K562 (cell line): ENCODE results near the gene PHF21A. TPM values are rescaled to one million over a fixed set of nuclear protein-coding genes. Genes with fewer than 3 reads are reported as not detected.

ENCODE experiments used
- CC2D1A ChIP-seq: fragments of 450-650 bp; IDR thresholded peaks from 2 replicates; pipeline ENCODE4 v1.6.1; 2017; ENCODE audit warnings: mild to moderate bottlenecking
- CEBPB ChIP-seq: fragments of 450-650 bp; IDR thresholded peaks from 2 replicates; pipeline ENCODE4 v1.6.1; 2016; ENCODE audit warnings: missing genetic modification characterization, missing compliant biosample characterization
- EP300 ChIP-seq: IDR thresholded peaks from 2 replicates; pipeline ENCODE4 v1.6.1; 2012; ENCODE audit warnings: low read length, improper control_type of control experiment
- FOXK1 ChIP-seq: sonication (generic); formaldehyde crosslinking; IDR thresholded peaks from 2 replicates; pipeline ENCODE4 v1.8.0; 2022; ENCODE audit warnings: missing genetic modification reagents, mild to moderate bottlenecking, borderline replicate concordance
- HDGF ChIP-seq: fragments of 450-650 bp; IDR thresholded peaks from 2 replicates; pipeline ENCODE4 v1.6.1; 2016
- LCOR ChIP-seq: sonication (generic); formaldehyde crosslinking; IDR thresholded peaks from 2 replicates; pipeline ENCODE4 v1.8.0; 2022; ENCODE audit warnings: mild to moderate bottlenecking, missing genetic modification reagents
- POLR2A ChIP-seq: fragments of 450-650 bp; conservative IDR thresholded peaks from 2 replicates; pipeline ENCODE4 v1.6.1; 2016
- POLR2AphosphoS2 ChIP-seq: IDR thresholded peaks from 2 replicates; pipeline ENCODE4 v1.6.1; 2012; ENCODE audit warnings: low read length, improper control_type of control experiment
- RNF2 ChIP-seq: sonication (generic); IDR thresholded peaks from 2 replicates; pipeline ENCODE4 v1.6.1; 2016
- SMAD4 ChIP-seq: fragments of 250-450 bp; sonication (Bioruptor Pico); conservative IDR thresholded peaks from 2 replicates; pipeline ENCODE4 v1.8.0; 2021; ENCODE audit warnings: inconsistent platforms, mild to moderate bottlenecking, moderate library complexity
- XRCC5 ChIP-seq: fragments of 200-400 bp; formaldehyde crosslinking; IDR thresholded peaks from 2 replicates; pipeline ENCODE4 v1.6.1; 2017; ENCODE audit warnings: low read depth, mild to moderate bottlenecking, low read length
- ZNF445 ChIP-seq: fragments of 250-450 bp; sonication (Bioruptor Pico); IDR thresholded peaks from 2 replicates; pipeline ENCODE4 v1.4.0; 2020; ENCODE audit warnings: low read depth, mild to moderate bottlenecking, moderate library complexity
- ZNF766 ChIP-seq: fragments of 200-800 bp; sonication (Bioruptor generic); conservative IDR thresholded peaks from 2 replicates; pipeline ENCODE4 v1.6.1; 2016; ENCODE audit warnings: missing genetic modification characterization, missing compliant biosample characterization
- ZNF830 ChIP-seq: fragments of 250-450 bp; sonication (Bioruptor Pico); IDR thresholded peaks from 2 replicates; pipeline ENCODE4 v1.5.0; 2021; ENCODE audit warnings: mild to moderate bottlenecking
- polyA plus RNA-seq, 8 experiments: library from polyadenylated mRNA; depleted of rRNA in 4 of 8; stranded (reverse) in 5 of 8; unstranded in 3 of 8; fragments of >200 nt; fragmentation: Nextera tagmentation in 2 of 8; fragmentation: Illumina TruSeq in 1 of 8; extraction: Ambion mirVana in 2 of 8; extraction: Trizol in 1 of 8; gene quantifications; 2 replicates each; pipeline versions ENCODE4 v1.2.1 to v1.2.3, GENCODE V29; 2011 to 2014; ENCODE audit warnings: inconsistent platforms in 1 of 8, missing spikeins in 1 of 8
- total RNA-seq, 7 experiments: library from RNA; depleted of rRNA in 6 of 7; stranded (reverse); fragments of >200 nt in 6 of 7; fragmentation: Illumina TruSeq in 2 of 7; extraction: Trizol in 2 of 7; gene quantifications; 2 replicates each; pipeline versions ENCODE4 v1.2.1 to v1.2.3, GENCODE V29; 2011 to 2021; ENCODE audit warnings: low replicate concordance in 1 of 7
- TF ChIP-seq, protein P1 (sequence below): fragments of 450-650 bp; formaldehyde crosslinking; IDR thresholded peaks from 2 replicates; pipeline ENCODE4 v1.4.0; 2020; ENCODE audit warnings: mild to moderate bottlenecking, moderate library complexity
- TF ChIP-seq, protein P2 (sequence below): fragments of 450-650 bp; IDR thresholded peaks from 2 replicates; pipeline ENCODE4 v1.6.1; 2014; ENCODE audit warnings: low read depth, mild to moderate bottlenecking, moderate library complexity, borderline replicate concordance
- TF ChIP-seq, protein P3 (sequence below), 2 experiments: fragments of 450-650 bp; formaldehyde crosslinking in 1 of 2; IDR thresholded peaks; 2 replicates each; pipeline versions ENCODE4 v1.4.0 to v1.6.1; 2014 to 2020; ENCODE audit warnings: mild to moderate bottlenecking in 2 of 2, borderline replicate concordance in 1 of 2, low read depth in 1 of 2

Gene PHF21A
- total and polyA plus RNA-seq, 9 of the 15 experiments (the other 6 are each of a cell fraction or from before 2014, with no cell fraction given) = 1.5 to 32.4 (median 10.7) TPM

DNA sequence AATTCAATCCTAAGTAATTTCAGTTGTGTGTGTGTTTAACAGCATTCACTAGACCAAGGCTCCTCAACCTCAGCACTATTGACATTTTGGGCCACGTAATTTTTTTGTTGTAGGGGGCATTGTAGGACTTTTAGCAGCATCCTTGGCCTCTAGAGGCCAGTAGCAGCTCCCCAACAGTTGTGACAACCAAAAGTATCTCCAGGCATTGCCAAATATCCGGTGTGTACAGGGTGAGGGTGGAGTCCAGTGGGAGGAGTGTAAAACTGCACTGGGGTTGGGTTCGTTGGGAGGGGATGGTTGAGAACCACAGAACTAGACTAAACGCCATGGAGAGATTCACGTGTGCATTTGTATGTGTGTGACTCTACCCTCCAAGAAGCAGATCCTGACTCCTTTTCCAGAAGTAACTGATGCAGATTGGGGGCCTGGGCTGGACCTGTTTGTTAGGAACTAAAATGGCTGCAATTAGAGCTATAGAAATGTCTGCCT, 5.9 kb upstream of the PHF21A start (continued):
- TF ChIP-seq ZNF445 (CRISPR knock-in tag) (no peak), XRCC5 (no peak), FOXK1 (CRISPR knock-in tag) (no peak), CC2D1A (peak; percentile 76; the same call in 1 of the 2 replicates), EP300 (peak; percentile 72), ZNF766 (CRISPR knock-in tag) (0 out of 2 replicates have a peak, but pooled peaks have one; percentile 20), HDGF (0 out of 2 replicates have a peak, but pooled peaks have one; percentile 39), RNF2 (peak; percentile 57; the same call in 1 of the 2 replicates), CEBPB (tag) (peak; percentile 98), POLR2AphosphoS2 (no peak), POLR2A (peak; percentile 59; the same call in 1 of the 2 replicates), LCOR (CRISPR knock-in tag) (peak; percentile 96), ZNF830 (CRISPR knock-in tag) (peak; percentile 69; the same call in 1 of the 2 replicates), SMAD4 (no peak)
- TF ChIP-seq, protein P1, sequence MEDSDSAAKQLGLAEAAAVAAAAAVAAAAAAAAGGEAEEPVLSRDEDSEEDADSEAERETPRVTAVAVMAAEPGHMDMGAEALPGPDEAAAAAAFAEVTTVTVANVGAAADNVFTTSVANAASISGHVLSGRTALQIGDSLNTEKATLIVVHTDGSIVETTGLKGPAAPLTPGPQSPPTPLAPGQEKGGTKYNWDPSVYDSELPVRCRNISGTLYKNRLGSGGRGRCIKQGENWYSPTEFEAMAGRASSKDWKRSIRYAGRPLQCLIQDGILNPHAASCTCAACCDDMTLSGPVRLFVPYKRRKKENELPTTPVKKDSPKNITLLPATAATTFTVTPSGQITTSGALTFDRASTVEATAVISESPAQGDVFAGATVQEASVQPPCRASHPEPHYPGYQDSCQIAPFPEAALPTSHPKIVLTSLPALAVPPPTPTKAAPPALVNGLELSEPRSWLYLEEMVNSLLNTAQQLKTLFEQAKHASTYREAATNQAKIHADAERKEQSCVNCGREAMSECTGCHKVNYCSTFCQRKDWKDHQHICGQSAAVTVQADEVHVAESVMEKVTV (CRISPR knock-in tag) = peak; percentile 34; the same call in 1 of the 2 replicates
- TF ChIP-seq, protein P2, sequence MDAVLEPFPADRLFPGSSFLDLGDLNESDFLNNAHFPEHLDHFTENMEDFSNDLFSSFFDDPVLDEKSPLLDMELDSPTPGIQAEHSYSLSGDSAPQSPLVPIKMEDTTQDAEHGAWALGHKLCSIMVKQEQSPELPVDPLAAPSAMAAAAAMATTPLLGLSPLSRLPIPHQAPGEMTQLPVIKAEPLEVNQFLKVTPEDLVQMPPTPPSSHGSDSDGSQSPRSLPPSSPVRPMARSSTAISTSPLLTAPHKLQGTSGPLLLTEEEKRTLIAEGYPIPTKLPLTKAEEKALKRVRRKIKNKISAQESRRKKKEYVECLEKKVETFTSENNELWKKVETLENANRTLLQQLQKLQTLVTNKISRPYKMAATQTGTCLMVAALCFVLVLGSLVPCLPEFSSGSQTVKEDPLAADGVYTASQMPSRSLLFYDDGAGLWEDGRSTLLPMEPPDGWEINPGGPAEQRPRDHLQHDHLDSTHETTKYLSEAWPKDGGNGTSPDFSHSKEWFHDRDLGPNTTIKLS = peak; percentile 68; the same call in 1 of the 2 replicates
- TF ChIP-seq, protein P3, sequence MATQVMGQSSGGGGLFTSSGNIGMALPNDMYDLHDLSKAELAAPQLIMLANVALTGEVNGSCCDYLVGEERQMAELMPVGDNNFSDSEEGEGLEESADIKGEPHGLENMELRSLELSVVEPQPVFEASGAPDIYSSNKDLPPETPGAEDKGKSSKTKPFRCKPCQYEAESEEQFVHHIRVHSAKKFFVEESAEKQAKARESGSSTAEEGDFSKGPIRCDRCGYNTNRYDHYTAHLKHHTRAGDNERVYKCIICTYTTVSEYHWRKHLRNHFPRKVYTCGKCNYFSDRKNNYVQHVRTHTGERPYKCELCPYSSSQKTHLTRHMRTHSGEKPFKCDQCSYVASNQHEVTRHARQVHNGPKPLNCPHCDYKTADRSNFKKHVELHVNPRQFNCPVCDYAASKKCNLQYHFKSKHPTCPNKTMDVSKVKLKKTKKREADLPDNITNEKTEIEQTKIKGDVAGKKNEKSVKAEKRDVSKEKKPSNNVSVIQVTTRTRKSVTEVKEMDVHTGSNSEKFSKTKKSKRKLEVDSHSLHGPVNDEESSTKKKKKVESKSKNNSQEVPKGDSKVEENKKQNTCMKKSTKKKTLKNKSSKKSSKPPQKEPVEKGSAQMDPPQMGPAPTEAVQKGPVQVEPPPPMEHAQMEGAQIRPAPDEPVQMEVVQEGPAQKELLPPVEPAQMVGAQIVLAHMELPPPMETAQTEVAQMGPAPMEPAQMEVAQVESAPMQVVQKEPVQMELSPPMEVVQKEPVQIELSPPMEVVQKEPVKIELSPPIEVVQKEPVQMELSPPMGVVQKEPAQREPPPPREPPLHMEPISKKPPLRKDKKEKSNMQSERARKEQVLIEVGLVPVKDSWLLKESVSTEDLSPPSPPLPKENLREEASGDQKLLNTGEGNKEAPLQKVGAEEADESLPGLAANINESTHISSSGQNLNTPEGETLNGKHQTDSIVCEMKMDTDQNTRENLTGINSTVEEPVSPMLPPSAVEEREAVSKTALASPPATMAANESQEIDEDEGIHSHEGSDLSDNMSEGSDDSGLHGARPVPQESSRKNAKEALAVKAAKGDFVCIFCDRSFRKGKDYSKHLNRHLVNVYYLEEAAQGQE (IDR thresholded peaks at IDR 0.05; ENCODE audit: borderline replicate concordance) = peak; percentile 78
- TF ChIP-seq, protein P3 (CRISPR knock-in tag; IDR thresholded peaks at IDR 0.05; ENCODE audit: low read depth) = no peak
